ENCODE results near the gene PCK2.
A peak's percentile ranks its signal among the peaks of the same experiment; 100 is the strongest.

PCK2 gene

GRCh38 chr14:24077086-24077485 lies 17.0 kb upstream of the PCK2 start:
- no peak for DNase-seq

GRCh38 chr14:24078146-24078545 lies 16.0 kb upstream of the PCK2 start:
- DNase-seq: no peak

GRCh38 chr14:24079491-24080141 lies 14.5 kb upstream of the PCK2 start:
- peak; percentile 77 to 85 for DNase-seq

- no peak for DNase-seq
Measured at GRCh38 chr14:24080142-24080530, 14.0 kb upstream of the PCK2 start.

GRCh38 chr14:24080888-24081738 lies 13.0 kb upstream of the PCK2 start:
- DNase-seq: peak in 1 of 2 experiments; percentile 31

- DNase-seq: no peak
Measured at GRCh38 chr14:24081739-24082211, 12.3 kb upstream of the PCK2 start.

GRCh38 chr14:24082411-24083080 lies 11.6 kb upstream of the PCK2 start:
- no peak for DNase-seq

- DNase-seq: no peak
Measured at GRCh38 chr14:24083462-24083861, 10.6 kb upstream of the PCK2 start.

GRCh38 chr14:24084440-24084839 lies 9.7 kb upstream of the PCK2 start:
- no peak for DNase-seq

GRCh38 chr14:24085215-24085614 lies 8.9 kb upstream of the PCK2 start:
- no peak for DNase-seq

- no peak for DNase-seq
Measured at GRCh38 chr14:24086193-24086955, 7.7 kb upstream of the PCK2 start.

GRCh38 chr14:24087004-24087403 lies 7.1 kb upstream of the PCK2 start:
- no peak for DNase-seq

GRCh38 chr14:24088095-24088494 lies 6.0 kb upstream of the PCK2 start:
- DNase-seq: no peak

GRCh38 chr14:24089890-24090289 lies 4.2 kb upstream of the PCK2 start:
- DNase-seq: no peak

- no peak for DNase-seq
Measured at GRCh38 chr14:24092110-24092504, 2.0 kb upstream of the PCK2 start.

GRCh38 chr14:24092505-24093206 lies 1.5 kb upstream of the PCK2 start:
- DNase-seq: no peak

- no peak for DNase-seq
Measured at GRCh38 chr14:24093207-24093900, 757 bp upstream of the PCK2 start.

GRCh38 chr14:24094841-24095270 lies 745 bp downstream of the PCK2 start:
- DNase-seq: no peak

GRCh38 chr14:24095271-24096068 lies 1.4 kb downstream of the PCK2 start:
- no peak for DNase-seq

- no peak for DNase-seq
Measured at GRCh38 chr14:24096545-24097181, 2.6 kb downstream of the PCK2 start.
